NCI-H2171 treated with DMSO at 0.1 percent for 48 hours (cell line): ENCODE measurements around the gene ADAM12.
"Not testable (repeated sequence)": the region's sequence is repeated elsewhere in the genome, so short reads cannot be mapped to it uniquely, and the experiment has no call there.

Experiments used
- DNase-seq: peaks from one replicate; lab custom pipeline; 2025; lab: John Stamatoyannopoulos, UW

The ADAM12 gene

DNA sequence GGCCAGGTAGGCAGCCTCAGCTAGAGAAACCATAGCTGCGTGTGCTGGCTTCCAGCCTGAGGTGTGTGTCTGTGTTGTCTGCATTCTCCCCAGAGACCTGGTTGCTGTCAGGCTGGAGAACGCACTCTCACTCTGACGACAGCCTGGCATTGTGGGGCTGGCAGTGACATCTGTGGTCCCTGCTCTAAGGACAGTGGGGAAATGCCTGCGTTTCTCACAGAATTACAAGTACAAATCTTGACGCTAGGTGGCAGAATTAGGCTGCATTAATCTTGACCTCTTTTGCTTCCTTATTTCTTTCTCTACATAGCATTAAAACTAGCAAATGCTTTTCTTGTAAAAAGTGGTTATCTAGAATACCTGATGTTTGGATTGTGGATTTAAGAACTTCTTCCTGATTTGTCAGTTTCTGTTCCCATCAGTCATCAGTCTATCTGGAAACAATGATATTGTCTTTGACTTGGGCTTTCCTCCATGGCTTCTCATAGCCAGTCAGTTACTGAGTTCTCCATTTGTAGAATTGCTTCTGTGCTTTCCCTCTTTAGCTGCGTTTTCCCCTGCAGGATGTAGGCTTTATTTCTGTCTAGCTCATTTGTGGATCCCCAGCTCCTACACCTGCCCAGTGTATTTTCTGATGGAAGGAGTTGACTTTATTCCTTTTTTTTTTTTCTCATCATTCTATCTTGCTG is 405.9 kb downstream of the ADAM12 start:
- DNase-seq: peak; percentile 91

DNA sequence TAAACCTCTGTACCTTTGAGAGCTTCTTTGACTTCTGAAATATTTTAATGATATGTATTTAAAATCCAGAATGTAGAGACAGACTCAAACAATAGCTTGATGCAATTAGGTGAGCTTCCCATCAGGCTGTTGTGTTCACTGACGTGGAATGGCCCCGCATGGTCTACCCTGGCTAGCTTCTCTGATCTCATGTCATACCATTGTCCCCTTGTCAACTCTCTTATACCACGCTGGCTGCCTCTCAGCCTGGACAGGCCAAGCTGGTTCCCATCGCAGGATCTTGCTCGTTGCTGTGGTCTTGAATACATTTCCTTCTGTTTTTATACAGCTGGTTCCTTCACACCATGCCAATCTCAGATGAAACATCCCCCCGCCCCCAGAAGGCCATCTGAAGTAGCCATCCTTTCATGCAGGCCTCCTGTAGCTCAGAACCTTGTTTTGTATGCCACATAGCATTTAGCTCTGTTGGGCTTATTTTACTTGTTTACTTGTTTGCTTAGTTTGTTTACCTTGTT is 407.7 kb downstream of the ADAM12 start:
- DNase-seq: no peak

- no peak for DNase-seq
Measured at GRCh38 chr10:125979976-125980375, 408.3 kb downstream of the ADAM12 start.

- no peak for DNase-seq
Measured at GRCh38 chr10:125976960-125977605, 411.2 kb downstream of the ADAM12 start.

DNA sequence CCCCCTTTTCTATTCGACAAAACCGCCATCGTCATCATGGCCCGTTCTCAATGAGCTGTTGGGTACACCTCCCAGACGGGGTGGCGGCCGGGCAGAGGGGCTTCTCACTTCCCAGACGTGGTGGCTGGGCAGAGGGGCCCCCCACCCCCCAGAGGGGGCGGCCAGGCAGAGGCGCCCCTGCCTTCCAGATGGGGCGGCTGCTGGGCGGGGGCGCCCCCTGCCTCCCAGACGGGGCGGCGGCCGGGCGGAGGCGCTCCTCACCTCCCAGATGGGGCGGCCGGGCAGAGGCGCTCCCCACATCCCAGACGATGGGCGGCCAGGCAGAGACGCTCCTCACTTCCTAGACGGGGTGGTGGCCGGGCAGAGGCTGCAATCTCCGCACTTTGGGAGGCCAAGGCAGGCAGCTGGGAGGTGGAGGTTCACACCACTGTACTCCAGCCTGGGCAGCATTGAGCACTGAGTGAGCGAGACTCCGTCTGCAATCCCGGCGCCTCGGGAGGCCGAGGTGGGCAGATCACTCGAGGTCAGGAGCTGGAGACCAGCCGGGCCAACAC is 418.1 kb downstream of the ADAM12 start:
- not testable (repeated sequence) for DNase-seq

GRCh38 chr10:125967533-125967932 is 420.7 kb downstream of the ADAM12 start:
- DNase-seq: no peak

GRCh38 chr10:125964558-125964957 is 423.7 kb downstream of the ADAM12 start:
- no peak for DNase-seq
